HG02678 (cell line): ENCODE results near the gene CAMK2D.

ENCODE experiments used
- ATAC-seq: cut with Tn5 transposase; IDR thresholded peaks from one replicate; pipeline ENCODE4 v1.9.1; 2021; ENCODE audit warnings: mild to moderate bottlenecking, moderate library complexity; ENCODE audit not compliant: unreplicated experiment

The CAMK2D gene

DNA sequence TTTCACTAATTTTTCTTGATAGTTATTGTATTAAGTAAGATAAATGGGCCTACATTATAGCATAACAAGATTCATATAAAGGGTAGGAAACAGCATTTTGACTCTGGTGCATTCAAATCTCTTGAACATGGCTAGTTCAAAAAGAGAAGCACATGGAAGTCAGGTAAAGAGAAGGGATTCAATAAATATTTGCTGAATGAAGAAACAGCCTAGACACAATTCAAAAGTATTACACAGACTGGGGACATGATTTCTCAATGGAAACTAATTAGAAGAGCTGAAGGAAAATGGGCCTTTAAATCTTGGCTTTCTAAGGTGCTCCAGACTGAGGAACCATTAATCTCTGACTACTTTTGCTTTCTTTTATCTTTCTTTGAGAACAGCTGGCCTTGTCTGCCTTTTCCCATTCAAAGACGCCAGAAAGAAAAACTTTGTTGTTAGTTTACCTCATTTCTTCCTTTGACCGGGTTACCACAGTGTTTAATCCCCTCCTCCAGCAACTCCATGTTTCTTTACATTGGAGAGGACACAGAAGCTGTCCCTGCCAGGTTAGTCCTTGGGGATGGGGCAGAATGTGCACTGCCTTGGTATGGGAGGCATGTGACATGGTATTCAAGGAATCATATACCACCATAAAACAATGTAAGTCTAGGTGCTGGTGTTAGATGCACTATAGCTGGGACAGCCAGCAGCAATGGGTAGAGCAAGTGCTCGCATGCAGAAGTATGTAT lies 264.2 kb downstream of the CAMK2D start:
- ATAC-seq: no peak

DNA sequence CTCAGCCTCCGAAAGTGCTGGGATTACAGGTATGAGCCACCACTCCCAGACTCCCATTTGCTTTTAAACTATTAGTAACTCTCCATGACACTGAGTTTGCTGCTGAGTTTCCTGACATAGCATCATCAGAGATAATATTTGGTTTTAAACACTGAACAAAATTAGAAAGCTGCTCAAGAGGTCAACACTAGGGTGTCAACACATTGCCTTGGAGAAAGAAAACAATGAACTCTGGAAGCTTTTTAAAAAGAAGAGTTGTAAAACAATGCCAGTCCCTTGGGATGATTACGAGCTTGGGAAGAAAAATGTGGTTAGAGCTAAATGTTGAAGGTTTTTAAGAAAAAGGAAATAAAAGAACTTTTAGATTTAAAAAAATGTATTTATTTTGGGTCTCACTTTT lies 264.8 kb downstream of the CAMK2D start:
- no peak for ATAC-seq

GRCh38 chr4:113495790-113496189 lies 265.7 kb downstream of the CAMK2D start:
- ATAC-seq: no peak

DNA sequence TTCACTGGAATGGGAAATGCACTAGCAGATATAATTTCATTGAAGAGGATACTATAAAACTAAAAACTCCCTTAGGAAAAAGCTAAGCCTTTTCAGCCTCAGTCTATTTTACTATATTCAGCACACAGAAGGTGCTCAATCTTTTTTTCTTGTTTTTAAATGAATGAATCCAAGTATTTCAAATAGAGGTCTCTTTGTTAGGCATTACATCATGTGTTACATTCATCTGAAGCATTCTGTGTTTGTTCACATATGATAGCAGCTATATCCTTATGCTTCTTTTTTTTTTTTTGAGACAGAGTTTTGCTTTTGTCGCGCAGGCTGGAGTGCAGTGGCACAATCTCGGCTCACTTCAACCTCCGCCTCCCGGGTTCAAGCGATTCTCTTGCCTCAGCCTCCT lies 278.4 kb downstream of the CAMK2D start:
- no peak for ATAC-seq

DNA sequence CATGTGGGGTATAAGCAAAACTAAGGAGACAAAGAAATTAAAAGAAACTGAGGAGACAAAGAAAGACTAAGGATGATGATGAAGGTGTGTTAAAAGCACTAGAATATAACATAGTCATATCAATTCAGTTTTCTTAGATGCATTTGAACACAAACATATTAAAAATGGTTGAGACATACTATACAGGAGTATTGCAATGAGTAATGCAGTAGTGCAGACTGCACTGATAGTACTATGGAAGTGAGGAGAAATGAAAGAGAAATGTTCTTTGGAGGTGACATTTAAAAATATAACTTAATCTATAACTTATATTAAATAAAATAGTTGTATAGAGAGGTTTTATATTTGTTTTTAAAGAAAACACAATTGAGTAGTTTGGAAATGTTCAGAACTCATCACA lies 279.2 kb downstream of the CAMK2D start:
- no peak for ATAC-seq

DNA sequence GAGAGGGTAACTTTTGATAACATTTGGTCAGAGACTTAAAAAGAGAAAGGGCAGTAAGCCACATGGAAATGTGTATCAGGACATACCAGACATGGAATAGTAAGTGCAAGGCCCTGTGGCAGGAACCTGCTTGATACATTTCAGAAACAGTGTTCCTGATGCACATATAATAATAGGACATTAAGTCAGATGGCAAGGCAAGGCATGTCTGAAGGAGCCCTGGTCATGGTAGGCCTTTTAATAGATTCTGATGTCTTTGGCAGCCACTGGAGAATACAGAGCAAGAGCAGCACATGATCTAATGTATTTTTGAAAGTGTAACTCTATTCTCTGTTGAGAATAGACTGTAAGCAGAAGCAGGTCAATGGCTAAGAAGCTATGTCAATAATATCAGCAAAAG lies 279.7 kb downstream of the CAMK2D start:
- ATAC-seq: no peak

DNA sequence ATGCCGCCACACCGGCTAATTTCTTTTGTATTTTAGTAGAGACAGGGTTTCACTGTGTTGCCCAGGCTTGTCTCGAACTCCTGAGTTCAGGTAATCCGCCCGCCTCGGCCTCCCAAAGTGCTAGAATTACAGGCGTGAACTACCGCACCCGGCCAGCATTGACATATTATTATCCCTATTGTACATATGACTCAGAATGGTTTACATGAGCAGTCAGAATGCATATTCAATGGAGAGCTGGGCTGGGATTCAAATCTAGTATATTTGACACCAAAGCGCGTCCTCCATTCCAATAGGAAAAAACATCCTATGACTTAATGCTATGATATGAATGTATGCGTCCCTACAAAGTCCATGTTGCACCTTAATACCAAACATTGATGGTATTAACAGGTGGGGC lies 281.4 kb downstream of the CAMK2D start:
- ATAC-seq: no peak

GRCh38 chr4:113478032-113478431 lies 283.5 kb downstream of the CAMK2D start:
- ATAC-seq: no peak

- no peak for ATAC-seq
Measured at GRCh38 chr4:113476800-113477199, 284.7 kb downstream of the CAMK2D start.

DNA sequence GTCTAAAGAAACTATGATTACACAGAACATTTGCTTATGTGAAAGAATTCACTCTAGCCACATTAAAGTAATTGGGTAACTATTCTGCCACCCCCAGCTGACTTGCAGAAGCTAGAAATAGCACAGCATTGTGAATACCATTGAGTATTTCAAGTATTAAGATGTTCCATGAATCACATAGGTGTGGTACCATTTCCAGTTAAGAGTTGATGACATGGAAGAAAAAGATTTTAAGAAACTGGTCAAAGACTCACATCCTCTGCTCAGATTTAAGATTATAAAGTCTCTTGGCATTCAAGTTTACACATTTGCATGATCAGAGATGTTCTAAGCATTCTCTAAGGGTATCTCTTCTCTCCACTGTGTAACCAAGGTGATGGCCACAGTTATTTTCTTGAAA lies 287.5 kb downstream of the CAMK2D start:
- no peak for ATAC-seq

DNA sequence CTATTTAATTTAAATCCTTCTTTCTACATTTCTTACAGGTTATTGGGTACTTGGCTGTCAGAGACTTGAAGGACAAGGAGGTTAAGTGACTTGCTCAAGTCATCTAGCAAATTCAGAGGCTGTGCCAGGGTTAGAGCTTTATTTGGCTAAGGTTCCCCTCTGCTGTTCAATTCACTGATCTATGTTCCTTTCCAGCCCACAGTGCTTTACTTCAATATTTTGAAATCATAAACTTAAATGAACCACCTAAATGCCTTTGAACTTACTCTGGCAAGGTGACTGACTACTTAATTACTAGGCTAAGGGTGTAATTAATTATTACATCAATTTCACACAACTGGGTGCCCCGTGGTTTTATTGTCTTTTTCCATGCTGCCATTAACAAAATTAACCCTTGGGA lies 288.7 kb downstream of the CAMK2D start:
- ATAC-seq: no peak

GRCh38 chr4:113471146-113471860 lies 290.2 kb downstream of the CAMK2D start:
- no peak for ATAC-seq

DNA sequence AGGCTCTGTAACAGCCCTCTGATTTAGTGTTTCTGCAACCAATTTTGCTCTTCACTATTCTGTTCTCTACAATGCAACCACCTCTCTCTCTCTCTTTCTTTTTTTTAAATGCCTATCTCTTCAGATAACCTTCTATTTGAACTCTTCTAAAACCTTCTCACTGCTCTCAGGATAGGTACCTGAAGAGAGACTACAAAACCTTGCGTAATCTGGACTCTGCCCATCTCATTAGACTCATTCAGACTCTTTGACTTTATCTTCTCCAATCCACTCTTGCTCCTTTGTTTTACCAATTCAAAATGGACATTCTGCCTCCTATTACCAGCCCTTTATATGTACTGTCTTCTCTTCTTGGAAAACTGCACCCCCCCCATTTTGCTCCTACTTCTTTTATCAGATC lies 291.6 kb downstream of the CAMK2D start:
- ATAC-seq: no peak

- no peak for ATAC-seq
Measured at GRCh38 chr4:113469023-113469390, 292.5 kb downstream of the CAMK2D start.

- ATAC-seq: no peak
Measured at GRCh38 chr4:113468165-113469022, 293.1 kb downstream of the CAMK2D start.

- no peak for ATAC-seq
Measured at GRCh38 chr4:113467581-113467980, 294.0 kb downstream of the CAMK2D start.

DNA sequence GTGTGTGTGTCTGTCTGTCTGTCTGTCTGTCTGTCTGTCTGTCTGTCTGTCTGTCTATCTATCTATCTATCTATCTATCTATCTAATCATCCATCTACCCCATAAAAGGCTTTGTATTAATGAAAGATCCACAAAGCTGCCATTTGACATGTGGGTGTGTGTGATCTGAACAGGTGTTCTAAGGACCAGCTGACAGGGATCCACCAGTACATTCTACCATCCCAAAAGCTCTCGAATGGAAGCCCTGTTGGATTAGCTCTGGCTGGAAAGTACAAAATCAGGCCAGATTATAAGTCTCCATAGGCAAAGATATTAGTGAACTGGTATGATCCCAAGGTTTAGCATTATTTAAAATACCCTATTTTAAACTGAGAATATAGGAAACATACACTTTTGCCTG lies 299.3 kb downstream of the CAMK2D start:
- no peak for ATAC-seq

- ATAC-seq: no peak
Measured at GRCh38 chr4:113461281-113461680, 300.3 kb downstream of the CAMK2D start.

- no peak for ATAC-seq
Measured at GRCh38 chr4:113457886-113458285, 303.7 kb downstream of the CAMK2D start.

DNA sequence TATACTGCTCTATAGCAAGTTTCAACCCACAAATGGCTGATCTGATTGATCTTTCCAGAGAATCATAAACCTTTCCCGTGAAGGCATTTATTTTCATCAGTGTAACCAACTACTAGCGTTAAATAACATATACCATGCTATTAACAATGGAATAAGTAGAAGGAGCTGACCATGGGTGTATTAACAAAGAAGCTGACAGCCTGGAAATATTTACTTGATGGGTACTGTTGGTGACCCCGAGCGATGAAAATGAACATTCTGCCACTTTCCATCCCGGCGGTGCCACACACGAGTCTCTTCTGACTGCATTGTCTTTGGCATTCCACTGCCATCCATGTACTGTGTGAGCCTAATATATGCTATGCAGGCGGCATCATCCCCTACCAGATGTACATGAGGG lies 304.4 kb downstream of the CAMK2D start:
- no peak for ATAC-seq

- no peak for ATAC-seq
Measured at GRCh38 chr4:113455061-113455460, 306.5 kb downstream of the CAMK2D start.
